Bronchial epithelial cell (primary cell): ENCODE results near the gene CTH. TPM values are rescaled to one million over a fixed set of nuclear protein-coding genes. Genes with fewer than 3 reads are reported as not detected.

Experiments
- DNase-seq: peaks from one replicate; pipeline ENCODE4 v3.0.0-alpha.2; 2010; ENCODE audit warnings: low read depth
- FAIRE-seq: peaks from 2 replicates; lab custom pipeline; 2011; peaks lifted over from hg19 to GRCh38; lab: Jason Lieb, UNC
- H3K27me3 ChIP-seq: 2 replicates; pipeline ENCODE4 v1.5.1; 2011; ENCODE audit warnings: low read length; ENCODE audit not compliant: control insufficient read depth, insufficient read depth
- H3K36me3 ChIP-seq: 2 replicates; pipeline ENCODE4 v1.5.1; 2011; ENCODE audit warnings: low read length; ENCODE audit not compliant: control insufficient read depth, insufficient read depth
- H3K4me3 ChIP-seq: 2 replicates; pipeline ENCODE4 v1.5.1; 2011; ENCODE audit warnings: mild to moderate bottlenecking, low read depth, low read length, control low read depth
- CTCF ChIP-seq: IDR thresholded peaks from 2 replicates; pipeline ENCODE4 v1.5.1; 2011; ENCODE audit warnings: mild to moderate bottlenecking, moderate library complexity, low read length, control low read depth, inconsistent platforms; ENCODE audit not compliant: insufficient read depth, severe bottlenecking
- total RNA-seq: library from RNA; depleted of rRNA; stranded (reverse); fragments of >200 nt; gene quantifications from 2 replicates; pipeline ENCODE4 v1.2.1, GENCODE V29; 2014

Gene CTH
- total RNA-seq, 1 donor from 2014 or later: 11.6 TPM

- TF ChIP-seq CTCF: no peak
- Histone ChIP-seq H3K36me3 (no peaks in the 10 kb centered on the region), H3K4me3 (no peak overlapping the region), H3K27me3 (no peaks in the 10 kb centered on the region)
- DNase-seq: no peak
- no peak for FAIRE-seq
Observed at GRCh38 chr1:70400335-70400734, 10.7 kb upstream of the CTH start.

DNA sequence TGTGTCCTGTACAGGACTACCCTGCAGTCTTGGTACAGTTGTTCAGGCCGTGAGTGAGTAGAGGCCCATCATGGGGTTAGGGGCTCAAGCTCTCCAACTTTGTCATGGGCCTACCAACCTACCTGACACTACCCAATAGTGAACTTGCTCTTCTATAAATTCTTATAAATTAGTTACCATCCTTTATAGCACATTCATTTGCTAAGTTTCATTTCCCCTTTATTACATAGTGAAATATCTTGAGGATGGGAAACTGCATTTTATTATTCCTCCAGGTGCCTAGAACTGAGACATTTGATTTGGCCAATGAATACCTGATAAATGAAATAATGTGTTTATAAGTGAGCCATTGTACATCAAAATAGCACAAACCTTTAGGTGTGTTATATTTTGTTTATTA is 9.1 kb upstream of the CTH start:
- H3K4me3 ChIP-seq: no peak overlapping the region
- no peak for FAIRE-seq
- no peak for DNase-seq
- no peaks in the 10 kb centered on the region for H3K27me3 ChIP-seq
- no peak for TF ChIP-seq CTCF
- H3K36me3 ChIP-seq: no peaks in the 10 kb centered on the region

DNA sequence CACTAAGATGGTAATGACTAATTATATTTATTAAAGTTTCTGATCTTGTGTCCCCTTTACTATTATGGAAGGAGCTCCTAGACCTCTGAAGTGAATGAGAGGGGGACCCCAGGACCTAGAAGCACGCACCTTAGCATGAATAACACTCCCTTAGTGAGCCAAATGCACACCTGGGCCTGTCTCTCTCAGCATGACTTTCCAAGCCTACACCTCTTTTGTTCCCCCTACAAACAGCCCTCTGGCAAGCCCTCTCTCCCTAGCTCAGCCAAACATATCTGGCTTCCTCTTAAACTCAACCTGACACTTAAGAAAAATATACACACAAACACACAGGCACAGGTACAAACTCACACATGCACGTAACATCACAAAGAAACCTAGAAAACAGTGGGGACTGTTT is 7.3 kb upstream of the CTH start:
- no peak for TF ChIP-seq CTCF
- no peak for FAIRE-seq
- Histone ChIP-seq H3K36me3 (no peaks in the 10 kb centered on the region), H3K4me3 (no peak overlapping the region), H3K27me3 (no peaks in the 10 kb centered on the region)
- DNase-seq: no peak

DNA sequence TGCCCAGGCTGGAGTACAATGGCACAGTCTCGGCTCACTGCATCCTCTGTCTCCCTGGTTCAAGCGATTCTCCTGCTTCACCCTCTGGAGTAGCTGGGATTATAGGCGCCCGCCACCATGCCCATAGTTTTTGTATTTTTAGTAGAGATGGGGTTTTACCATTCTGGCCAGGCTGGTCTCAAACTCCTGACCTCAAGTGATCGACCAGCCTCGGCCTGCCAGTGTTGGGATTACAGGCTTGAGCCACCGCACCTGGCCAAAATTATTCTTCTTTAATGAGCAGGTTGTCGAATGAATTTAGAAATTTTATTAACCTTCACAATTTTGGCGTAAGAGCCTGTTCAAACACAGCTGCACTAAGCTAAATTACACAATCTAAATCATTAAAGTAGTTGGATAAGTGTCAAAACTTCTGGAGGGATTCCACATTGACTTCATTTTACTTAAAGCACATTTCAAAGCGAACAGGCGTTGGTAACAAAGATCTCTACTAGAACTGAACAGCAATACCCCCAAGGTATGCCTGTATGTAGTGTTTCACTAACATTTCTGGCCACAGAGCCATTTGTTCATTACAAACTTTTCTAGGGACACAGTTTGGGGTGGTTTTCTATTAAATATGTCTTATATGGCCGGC is 5.2 kb upstream of the CTH start:
- no peaks in the 10 kb centered on the region for H3K27me3 ChIP-seq
- no peak overlapping the region for H3K4me3 ChIP-seq
- FAIRE-seq (no peak), DNase-seq (no peak)
- H3K36me3 ChIP-seq: no peaks in the 10 kb centered on the region
- no peak for TF ChIP-seq CTCF

DNA sequence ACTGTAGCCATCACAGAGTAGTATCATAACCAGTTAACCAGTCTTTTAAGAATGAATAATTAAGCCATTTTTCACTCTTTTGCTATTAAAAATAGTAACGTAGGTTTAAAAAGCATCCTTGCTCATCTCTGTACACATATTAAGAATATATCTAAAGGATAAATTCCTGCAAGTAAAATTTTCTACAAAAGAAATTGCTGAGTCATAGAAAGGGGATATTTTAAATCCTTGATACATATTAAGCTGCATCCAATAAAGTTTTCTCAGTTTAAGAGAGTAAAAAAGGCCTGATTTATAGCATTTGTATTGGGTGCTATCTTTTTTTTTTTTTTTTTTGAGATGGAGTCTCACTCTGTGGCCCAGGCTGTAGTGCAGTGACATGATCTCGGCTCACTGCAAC is 1.9 kb upstream of the CTH start:
- no peak for TF ChIP-seq CTCF
- H3K36me3 ChIP-seq: no peaks in the 10 kb centered on the region
- H3K27me3 ChIP-seq: no peaks in the 10 kb centered on the region
- no peak overlapping the region for H3K4me3 ChIP-seq
- no peak for FAIRE-seq
- no peak for DNase-seq

DNA sequence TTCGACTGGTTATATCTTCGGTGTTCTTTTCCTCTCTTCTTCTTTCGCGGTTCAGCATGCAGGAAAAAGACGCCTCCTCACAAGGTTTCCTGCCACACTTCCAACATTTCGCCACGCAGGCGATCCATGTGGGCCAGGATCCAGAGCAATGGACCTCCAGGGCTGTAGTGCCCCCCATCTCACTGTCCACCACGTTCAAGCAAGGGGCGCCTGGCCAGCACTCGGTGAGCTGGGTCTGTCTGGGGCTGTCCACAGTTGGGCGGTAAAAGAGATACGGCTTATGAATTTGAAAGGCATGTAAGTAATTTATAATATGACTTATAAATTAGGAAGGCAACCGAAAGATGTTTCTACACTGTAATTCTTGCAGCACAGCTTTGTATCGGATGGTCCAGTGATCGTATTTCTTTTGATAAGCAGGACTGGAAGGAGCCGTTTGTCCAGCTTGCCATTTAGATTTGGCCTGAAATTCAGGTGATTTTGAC is 334 bp downstream of the CTH start:
- H3K36me3 ChIP-seq: no peaks in the 10 kb centered on the region
- no peak for TF ChIP-seq CTCF
- FAIRE-seq (no peak), DNase-seq (peak; percentile 31)
- no peaks in the 10 kb centered on the region for H3K27me3 ChIP-seq
- peak overlapping the region; percentile 71 for H3K4me3 ChIP-seq
